H9 (cell line): ENCODE data around the gene PACS1. TPM values are rescaled to one million over a fixed set of nuclear protein-coding genes. Genes with fewer than 3 reads are reported as not detected.

Experiments used
- DNase-seq: peaks from one replicate; pipeline ENCODE4 v3.0.0-alpha.2; 2017
- H2AFZ ChIP-seq: one replicate; pipeline ENCODE4 v1.6.1; 2013; ENCODE audit warnings: mild to moderate bottlenecking, low read length, control low read depth, moderate library complexity
- H2AK5ac ChIP-seq: 2 replicates; pipeline ENCODE4 v1.6.1; 2013; ENCODE audit warnings: low read length, control low read depth, mixed read lengths; ENCODE audit not compliant: insufficient read length
- H2BK120ac ChIP-seq: one replicate; pipeline ENCODE4 v1.6.1; 2013; ENCODE audit warnings: low read depth, mild to moderate bottlenecking, low read length, control low read depth, inconsistent platforms; ENCODE audit not compliant: poor library complexity, severe bottlenecking
- H2BK12ac ChIP-seq: 2 replicates; pipeline ENCODE4 v1.6.1; 2013; ENCODE audit warnings: low read length, control low read depth, mixed read lengths, low read depth; ENCODE audit not compliant: insufficient read length
- H2BK15ac ChIP-seq: 2 replicates; pipeline ENCODE4 v1.6.1; 2013; ENCODE audit warnings: low read depth, low read length, control low read depth
- H2BK20ac ChIP-seq: one replicate; pipeline ENCODE4 v1.6.1; 2013; ENCODE audit warnings: low read depth, mild to moderate bottlenecking, low read length, control low read depth, inconsistent platforms; ENCODE audit not compliant: poor library complexity, severe bottlenecking
- H2BK5ac ChIP-seq: 2 replicates; pipeline ENCODE4 v1.6.1; 2013; ENCODE audit warnings: low read length, control low read depth, mixed read lengths; ENCODE audit not compliant: insufficient read length
- H3K14ac ChIP-seq: 2 replicates; pipeline ENCODE4 v1.6.1; 2013; ENCODE audit warnings: low read length, control low read depth; ENCODE audit not compliant: insufficient read depth
- H3K18ac ChIP-seq: 2 replicates; pipeline ENCODE4 v1.6.1; 2013; ENCODE audit warnings: low read depth, mild to moderate bottlenecking, mixed read lengths, low read length, control low read depth; ENCODE audit not compliant: insufficient read length
- H3K23ac ChIP-seq: 2 replicates; pipeline ENCODE4 v1.6.1; 2013; ENCODE audit warnings: low read length, control low read depth, mixed read lengths, low read depth; ENCODE audit not compliant: insufficient read length
- H3K23me2 ChIP-seq: 2 replicates; pipeline ENCODE4 v1.6.1; 2013; ENCODE audit warnings: low read depth, mild to moderate bottlenecking, mixed read lengths, low read length, control low read depth; ENCODE audit not compliant: insufficient read length, poor library complexity, severe bottlenecking
- H3K27ac ChIP-seq: 2 replicates; pipeline ENCODE4 v1.5.1; 2013; ENCODE audit warnings: low read length, control low read depth, mixed read lengths, low read depth; ENCODE audit not compliant: insufficient read length
- H3K27me3 ChIP-seq: 2 replicates; pipeline ENCODE4 v1.6.1; 2013; ENCODE audit warnings: low read length, control low read depth, inconsistent platforms; ENCODE audit not compliant: insufficient read depth
- H3K4ac ChIP-seq: 2 replicates; pipeline ENCODE4 v1.6.1; 2013; ENCODE audit warnings: low read depth, mild to moderate bottlenecking, control low read depth, inconsistent platforms, low read length, moderate library complexity
- H3K4me1 ChIP-seq: 2 replicates; pipeline ENCODE4 v1.6.1; 2013; ENCODE audit warnings: low read length, control low read depth, inconsistent platforms; ENCODE audit not compliant: insufficient read depth
- H3K4me2 ChIP-seq: 2 replicates; pipeline ENCODE4 v1.6.1; 2013; ENCODE audit warnings: low read length, control low read depth, mixed read lengths; ENCODE audit not compliant: insufficient read length, insufficient read depth
- H3K56ac ChIP-seq: 2 replicates; pipeline ENCODE4 v1.6.1; 2013; ENCODE audit warnings: low read depth, mild to moderate bottlenecking, mixed read lengths, low read length, control low read depth; ENCODE audit not compliant: insufficient read length
- H3K79me1 ChIP-seq: 2 replicates; pipeline ENCODE4 v1.6.1; 2013; ENCODE audit warnings: low read depth, mild to moderate bottlenecking, moderate library complexity, low read length, control low read depth, inconsistent platforms; ENCODE audit not compliant: insufficient read depth, poor library complexity, severe bottlenecking
- H3K79me2 ChIP-seq: 2 replicates; pipeline ENCODE4 v1.6.1; 2013; ENCODE audit warnings: low read length, control low read depth, inconsistent platforms; ENCODE audit not compliant: insufficient read depth
- H3K9ac ChIP-seq: 2 replicates; pipeline ENCODE4 v1.6.1; 2013; ENCODE audit warnings: low read length, control low read depth, mixed read lengths; ENCODE audit not compliant: insufficient read length; ENCODE audit errors: extremely low read depth
- H3K9me3 ChIP-seq: one replicate; pipeline ENCODE4 v1.6.1; 2013; ENCODE audit warnings: low read depth, low read length, inconsistent platforms; ENCODE audit not compliant: control insufficient read depth
- H3T11ph ChIP-seq: one replicate; pipeline ENCODE4 v1.6.1; 2013; ENCODE audit warnings: mild to moderate bottlenecking, low read length, control low read depth, inconsistent platforms
- H4K20me1 ChIP-seq: one replicate; pipeline ENCODE4 v1.6.1; 2013; ENCODE audit not compliant: control insufficient read depth, insufficient read length, insufficient read depth
- H4K5ac ChIP-seq: 2 replicates; pipeline ENCODE4 v1.6.1; 2013; ENCODE audit warnings: low read depth, mild to moderate bottlenecking, mixed read lengths, low read length, control low read depth; ENCODE audit not compliant: insufficient read length
- H4K8ac ChIP-seq: replicated peaks from 2 replicates; pipeline ENCODE4 v1.6.1; 2013; ENCODE audit warnings: low read length, control low read depth, mixed read lengths, low read depth; ENCODE audit not compliant: insufficient read length
- H4K91ac ChIP-seq: 2 replicates; pipeline ENCODE4 v1.6.1; 2013; ENCODE audit warnings: low read depth, mild to moderate bottlenecking, moderate library complexity, mixed read lengths, low read length, control low read depth; ENCODE audit not compliant: insufficient read length
- H3K27ac Mint-ChIP-seq, 3 experiments: 2 replicates in 2 of 3; 3 replicates in 1 of 3; pipeline ENCODE4 v1.8.0; 2020 to 2021; ENCODE audit warnings: mixed read lengths in 3 of 3, mild to moderate bottlenecking in 1 of 3, moderate library complexity in 1 of 3
- H3K27me3 Mint-ChIP-seq: 2 replicates; pipeline ENCODE4 v1.8.0; 2021; ENCODE audit warnings: low read depth, mild to moderate bottlenecking, moderate library complexity, mixed read lengths
- H3K36me3 Mint-ChIP-seq, 3 experiments: 2 replicates in 2 of 3; 3 replicates in 1 of 3; pipeline ENCODE4 v1.8.0; 2020 to 2021; ENCODE audit warnings: low read depth in 3 of 3, mixed read lengths in 3 of 3; ENCODE audit not compliant: insufficient read depth in 1 of 3
- H3K4me1 Mint-ChIP-seq, 2 experiments: 2 replicates each; pipeline ENCODE4 v1.8.0; 2020; ENCODE audit warnings: mixed read lengths in 2 of 2
- H3K4me3 Mint-ChIP-seq, 2 experiments: 2 replicates in 1 of 2; 3 replicates in 1 of 2; pipeline ENCODE4 v1.8.0; 2020 to 2021; ENCODE audit warnings: mild to moderate bottlenecking in 2 of 2, mixed read lengths in 2 of 2, moderate library complexity in 1 of 2
- H3K9me3 Mint-ChIP-seq, 2 experiments: 2 replicates in 1 of 2; 3 replicates in 1 of 2; pipeline ENCODE4 v1.8.0; 2020; ENCODE audit warnings: mild to moderate bottlenecking in 2 of 2, mixed read lengths in 2 of 2, moderate library complexity in 1 of 2
- WGBS: extraction: QIAGEN DNeasy Blood & Tissue Kit; methylation state at CpG from one replicate; pipeline ENCODE4 v1.1.7; 2013; ENCODE audit warnings: missing lambda C conversion rate, low lambda C conversion rate, mixed read lengths; ENCODE audit not compliant: insufficient read length; ENCODE audit errors: extremely low coverage; 5-methylcytosine and 5-hydroxymethylcytosine counted together
- total RNA-seq: library from RNA; stranded (reverse); gene quantifications from 2 replicates; pipeline ENCODE4 v1.2.1, GENCODE V29; 2021
- TF ChIP-seq, protein P1 (sequence below): fragments of 200-600 bp; sonication (generic); conservative IDR thresholded peaks from 3 replicates; pipeline ENCODE4 v1.8.0; 2021; ENCODE audit warnings: antibody characterized with exemption, mild to moderate bottlenecking

The PACS1 gene
- total RNA-seq, 1 experiment from 2014 or later: 35.5 TPM

DNA sequence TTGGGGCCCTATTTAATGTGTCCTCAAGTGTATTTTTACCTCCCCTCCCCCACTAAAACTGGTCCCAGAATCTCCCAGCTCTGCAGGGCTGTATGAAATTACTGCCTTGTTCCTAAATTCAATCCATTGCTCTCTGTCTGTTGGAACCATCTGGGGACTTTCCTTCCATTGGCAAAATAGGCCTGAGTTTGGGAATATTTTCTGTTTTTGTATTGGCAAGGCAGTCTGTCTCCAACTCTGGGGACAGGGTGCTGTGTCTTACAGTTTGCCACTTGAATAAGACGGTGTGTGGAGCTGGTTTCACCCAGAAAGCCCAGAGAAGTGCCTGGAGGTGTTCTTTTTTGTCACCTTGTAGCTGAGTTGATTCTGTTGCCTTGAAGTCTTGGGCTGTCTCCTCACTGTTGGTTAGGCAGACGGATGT, 1.3 kb downstream of the PACS1 start:
- no peak overlapping the region for H3K18ac ChIP-seq
- peak overlapping the region in 1 of 3 experiments; percentile 22; a peak in 1 of 7 replicates for H3K27ac Mint-ChIP-seq
- no peak overlapping the region for H3K9ac ChIP-seq
- H2AFZ ChIP-seq: no peak overlapping the region
- H3K9me3 Mint-ChIP-seq: no peaks in the 10 kb centered on the region; a peak in 1 of 5 replicates
- peaks cover 21 to 32% of the 10 kb centered on the region in 2 experiments for H3K4me1 Mint-ChIP-seq
- H2BK5ac ChIP-seq: no peak overlapping the region
- H3K27me3 Mint-ChIP-seq: no peaks in the 10 kb centered on the region
- H3T11ph ChIP-seq: no peak overlapping the region
- H3K79me1 ChIP-seq: no peaks in the 10 kb centered on the region
- no peak for DNase-seq
- no peaks in the 10 kb centered on the region for H3K9me3 ChIP-seq
- no peak overlapping the region for H4K5ac ChIP-seq
- H3K36me3 Mint-ChIP-seq: peaks cover 24 to 51% (median 36%) of the 10 kb centered on the region in 3 experiments
- no peak overlapping the region for H3K4ac ChIP-seq
- TF ChIP-seq, protein P1, sequence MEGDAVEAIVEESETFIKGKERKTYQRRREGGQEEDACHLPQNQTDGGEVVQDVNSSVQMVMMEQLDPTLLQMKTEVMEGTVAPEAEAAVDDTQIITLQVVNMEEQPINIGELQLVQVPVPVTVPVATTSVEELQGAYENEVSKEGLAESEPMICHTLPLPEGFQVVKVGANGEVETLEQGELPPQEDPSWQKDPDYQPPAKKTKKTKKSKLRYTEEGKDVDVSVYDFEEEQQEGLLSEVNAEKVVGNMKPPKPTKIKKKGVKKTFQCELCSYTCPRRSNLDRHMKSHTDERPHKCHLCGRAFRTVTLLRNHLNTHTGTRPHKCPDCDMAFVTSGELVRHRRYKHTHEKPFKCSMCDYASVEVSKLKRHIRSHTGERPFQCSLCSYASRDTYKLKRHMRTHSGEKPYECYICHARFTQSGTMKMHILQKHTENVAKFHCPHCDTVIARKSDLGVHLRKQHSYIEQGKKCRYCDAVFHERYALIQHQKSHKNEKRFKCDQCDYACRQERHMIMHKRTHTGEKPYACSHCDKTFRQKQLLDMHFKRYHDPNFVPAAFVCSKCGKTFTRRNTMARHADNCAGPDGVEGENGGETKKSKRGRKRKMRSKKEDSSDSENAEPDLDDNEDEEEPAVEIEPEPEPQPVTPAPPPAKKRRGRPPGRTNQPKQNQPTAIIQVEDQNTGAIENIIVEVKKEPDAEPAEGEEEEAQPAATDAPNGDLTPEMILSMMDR: no peak
- no peak overlapping the region for H3K23ac ChIP-seq
- no peak overlapping the region for H2BK20ac ChIP-seq
- no peak overlapping the region for H3K27ac ChIP-seq
- no peaks in the 10 kb centered on the region for H4K20me1 ChIP-seq
- no peak overlapping the region for H4K91ac ChIP-seq
- H3K4me2 ChIP-seq: peak overlapping the region; percentile 45
- H3K14ac ChIP-seq: no peak overlapping the region
- H3K23me2 ChIP-seq: peaks cover 4% of the 10 kb centered on the region
- no peaks in the 10 kb centered on the region for H3K27me3 ChIP-seq
- no peak overlapping the region for H2BK12ac ChIP-seq
- peak overlapping the region; percentile 83 to 91 for H3K4me3 Mint-ChIP-seq
- H4K8ac ChIP-seq: no peak overlapping the region
- H2BK120ac ChIP-seq: no peak overlapping the region
- no peak overlapping the region for H2AK5ac ChIP-seq
- H3K79me2 ChIP-seq: peaks cover 2% of the 10 kb centered on the region; the same call in 1 of the 2 replicates
- no CpG with 5 or more reads among the region's 2 CpGs for WGBS
- H3K56ac ChIP-seq: no peak overlapping the region
- no peak overlapping the region for H2BK15ac ChIP-seq
- H3K4me1 ChIP-seq: no peaks in the 10 kb centered on the region
